HG03571 (cell line): ENCODE results near the gene CDH3.

Experiments
- ATAC-seq: cut with Tn5 transposase; IDR thresholded peaks from one replicate; pipeline ENCODE4 v1.9.1; 2021; ENCODE audit not compliant: unreplicated experiment

Gene CDH3

GRCh38 chr16:68734782-68735181 lies 89.7 kb downstream of the CDH3 start:
- ATAC-seq = no peak

- no peak for ATAC-seq
Measured at GRCh38 chr16:68736561-68736960, 91.5 kb downstream of the CDH3 start.

GRCh38 chr16:68737046-68737729 lies 92.1 kb downstream of the CDH3 start, which contains the start of gene CDH1:
CDH1 (plus strand) TSS chr16:68737292; CDS start chr16:68737416, 124 bp downstream.
- no peak for ATAC-seq

GRCh38 chr16:68737730-68738629 lies 92.9 kb downstream of the CDH3 start:
- ATAC-seq = no peak

- ATAC-seq = no peak
Measured at GRCh38 chr16:68739964-68740627, 95.0 kb downstream of the CDH3 start.

GRCh38 chr16:68740628-68741346 lies 95.7 kb downstream of the CDH3 start:
- no peak for ATAC-seq

GRCh38 chr16:68743664-68744063 lies 98.6 kb downstream of the CDH3 start:
- ATAC-seq = no peak

- no peak for ATAC-seq
Measured at GRCh38 chr16:68744744-68745280, 99.7 kb downstream of the CDH3 start.

- no peak for ATAC-seq
Measured at GRCh38 chr16:68746951-68747350, 101.8 kb downstream of the CDH3 start.

- no peak for ATAC-seq
Measured at GRCh38 chr16:68749432-68749831, 104.3 kb downstream of the CDH3 start.
